ENCODE results near the gene VPS37B.

VPS37B gene

GRCh38 chr12:122862872-122863701 lies 32.8 kb downstream of the VPS37B start:
- H3K4me3 ChIP-seq (ENCODE audit: insufficient read depth, low read length, poor library complexity, severe bottlenecking), result no peak overlapping the region
- H3K36me3 ChIP-seq (ENCODE audit: low read length), result no peaks in the 10 kb centered on the region

DNA sequence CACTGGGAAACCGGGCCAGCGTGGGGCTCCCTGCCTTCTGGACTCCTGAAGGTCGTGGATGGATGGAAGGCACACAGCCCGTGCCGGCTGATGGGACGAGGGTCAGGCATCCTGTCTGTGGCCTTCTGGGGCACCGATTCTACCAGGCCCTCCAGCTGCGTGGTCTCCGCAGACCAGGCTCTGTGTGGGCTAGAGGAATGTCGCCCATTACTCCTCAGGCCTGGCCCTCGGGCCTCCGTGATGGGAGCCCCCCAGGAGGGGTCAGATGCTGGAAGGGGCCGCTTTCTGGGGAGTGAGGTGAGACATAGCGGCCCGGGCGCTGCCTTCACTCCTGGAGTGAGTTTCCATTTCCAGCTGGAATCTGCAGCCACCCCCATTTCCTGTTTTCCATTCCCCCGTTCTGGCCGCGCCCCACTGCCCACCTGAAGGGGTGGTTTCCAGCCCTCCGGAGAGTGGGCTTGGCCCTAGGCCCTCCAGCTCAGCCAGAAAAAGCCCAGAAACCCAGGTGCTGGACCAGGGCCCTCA lies 33.8 kb downstream of the VPS37B start:
- Histone ChIP-seq H4K20me1 (ENCODE audit: low read depth, low read length) (no peaks in the 10 kb centered on the region), H3K4me2 (ENCODE audit: low read depth, low read length, poor library complexity, severe bottlenecking) (no peak overlapping the region), H3K27ac (ENCODE audit: low read depth, low read length) (no peak overlapping the region), H3K9me2 (replicated peaks; ENCODE audit: insufficient read depth, low read length) (no peaks in the 10 kb centered on the region), H3K27me3 (ENCODE audit: low read length) (no peaks in the 10 kb centered on the region), H3K36me3 (ENCODE audit: low read length) (no peaks in the 10 kb centered on the region), H2AFZ (ENCODE audit: low read depth, low read length, severe bottlenecking) (no peak overlapping the region), H3K9me3 (ENCODE audit: insufficient read depth, low read length) (no peaks in the 10 kb centered on the region), H3F3A (ENCODE audit: insufficient read depth) (no peaks in the 10 kb centered on the region), H3K9ac (ENCODE audit: low read length) (no peak overlapping the region), H3K4me3 (ENCODE audit: insufficient read depth, low read length, poor library complexity, severe bottlenecking) (no peak overlapping the region), H3K79me2 (ENCODE audit: insufficient read depth, low read length) (no peaks in the 10 kb centered on the region)
- TF ChIP-seq, protein P1, sequence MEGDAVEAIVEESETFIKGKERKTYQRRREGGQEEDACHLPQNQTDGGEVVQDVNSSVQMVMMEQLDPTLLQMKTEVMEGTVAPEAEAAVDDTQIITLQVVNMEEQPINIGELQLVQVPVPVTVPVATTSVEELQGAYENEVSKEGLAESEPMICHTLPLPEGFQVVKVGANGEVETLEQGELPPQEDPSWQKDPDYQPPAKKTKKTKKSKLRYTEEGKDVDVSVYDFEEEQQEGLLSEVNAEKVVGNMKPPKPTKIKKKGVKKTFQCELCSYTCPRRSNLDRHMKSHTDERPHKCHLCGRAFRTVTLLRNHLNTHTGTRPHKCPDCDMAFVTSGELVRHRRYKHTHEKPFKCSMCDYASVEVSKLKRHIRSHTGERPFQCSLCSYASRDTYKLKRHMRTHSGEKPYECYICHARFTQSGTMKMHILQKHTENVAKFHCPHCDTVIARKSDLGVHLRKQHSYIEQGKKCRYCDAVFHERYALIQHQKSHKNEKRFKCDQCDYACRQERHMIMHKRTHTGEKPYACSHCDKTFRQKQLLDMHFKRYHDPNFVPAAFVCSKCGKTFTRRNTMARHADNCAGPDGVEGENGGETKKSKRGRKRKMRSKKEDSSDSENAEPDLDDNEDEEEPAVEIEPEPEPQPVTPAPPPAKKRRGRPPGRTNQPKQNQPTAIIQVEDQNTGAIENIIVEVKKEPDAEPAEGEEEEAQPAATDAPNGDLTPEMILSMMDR (IDR thresholded peaks at IDR 0.05; ENCODE audit: insufficient read depth, low read length, poor library complexity, severe bottlenecking), result no peak
- no peak for TF ChIP-seq EZH2phosphoT487 (conservative IDR thresholded peaks at IDR 0.05; ENCODE audit: low read length)

More at GRCh38 chr12:122862872-122863701, 32.8 kb downstream of the VPS37B start:
- Histone ChIP-seq H3K9ac (ENCODE audit: low read length) (no peak overlapping the region), H3K9me2 (replicated peaks; ENCODE audit: insufficient read depth, low read length) (no peaks in the 10 kb centered on the region), H3K27ac (ENCODE audit: low read depth, low read length) (no peak overlapping the region), H3K9me3 (ENCODE audit: insufficient read depth, low read length) (no peaks in the 10 kb centered on the region), H3K79me2 (ENCODE audit: insufficient read depth, low read length) (no peaks in the 10 kb centered on the region), H2AFZ (ENCODE audit: low read depth, low read length, severe bottlenecking) (no peak overlapping the region), H3K27me3 (ENCODE audit: low read length) (no peaks in the 10 kb centered on the region), H4K20me1 (ENCODE audit: low read depth, low read length) (no peaks in the 10 kb centered on the region), H3K4me2 (ENCODE audit: low read depth, low read length, poor library complexity, severe bottlenecking) (no peak overlapping the region), H3F3A (ENCODE audit: insufficient read depth) (no peaks in the 10 kb centered on the region)
- TF ChIP-seq, protein P1 (IDR thresholded peaks at IDR 0.05; ENCODE audit: insufficient read depth, low read length, poor library complexity, severe bottlenecking), result no peak
- TF ChIP-seq EZH2phosphoT487 (conservative IDR thresholded peaks at IDR 0.05; ENCODE audit: low read length), result no peak

GRCh38 chr12:122861587-122861970 lies 34.3 kb downstream of the VPS37B start:
- H3K9me3 ChIP-seq (ENCODE audit: insufficient read depth, low read length), result no peaks in the 10 kb centered on the region
- H3K4me2 ChIP-seq (ENCODE audit: low read depth, low read length, poor library complexity, severe bottlenecking), result no peak overlapping the region
- H3K9ac ChIP-seq (ENCODE audit: low read length), result no peak overlapping the region
- H3F3A ChIP-seq (ENCODE audit: insufficient read depth), result no peaks in the 10 kb centered on the region
- H3K79me2 ChIP-seq (ENCODE audit: insufficient read depth, low read length), result no peaks in the 10 kb centered on the region
- H3K27ac ChIP-seq (ENCODE audit: low read depth, low read length), result no peak overlapping the region
- TF ChIP-seq EZH2phosphoT487 (conservative IDR thresholded peaks at IDR 0.05; ENCODE audit: low read length), result no peak
- TF ChIP-seq, protein P1 (IDR thresholded peaks at IDR 0.05; ENCODE audit: insufficient read depth, low read length, poor library complexity, severe bottlenecking), result no peak
- H3K4me3 ChIP-seq (ENCODE audit: insufficient read depth, low read length, poor library complexity, severe bottlenecking), result no peak overlapping the region
- H3K27me3 ChIP-seq (ENCODE audit: low read length), result no peaks in the 10 kb centered on the region
- H4K20me1 ChIP-seq (ENCODE audit: low read depth, low read length), result no peaks in the 10 kb centered on the region
- no peaks in the 10 kb centered on the region for H3K36me3 ChIP-seq (ENCODE audit: low read length)
- no peak overlapping the region for H2AFZ ChIP-seq (ENCODE audit: low read depth, low read length, severe bottlenecking)
- H3K9me2 ChIP-seq (replicated peaks; ENCODE audit: insufficient read depth, low read length), result no peaks in the 10 kb centered on the region
